Esophagus squamous epithelium (tissue), 5 donors: ENCODE results near the gene ST3GAL3. TPM values are rescaled to one million over a fixed set of nuclear protein-coding genes. Genes with fewer than 3 reads are reported as not detected.

Experiments used
- DNase-seq: peaks from one replicate; lab custom pipeline; 2025; lab: John Stamatoyannopoulos, UW
- H3K27ac ChIP-seq, 4 donors: fragments of 200-600 bp; sonication (generic); one replicate each; pipeline ENCODE4 v1.5.1; 2016 to 2019; ENCODE audit warnings: mild to moderate bottlenecking in 1 of 4
- H3K27me3 ChIP-seq, 4 donors: fragments of 200-600 bp; sonication (generic); 1 replicate in 3 of 4; 2 replicates in 1 of 4; pipeline versions ENCODE4 v1.5.1 to v1.6.0; 2017 to 2021; ENCODE audit warnings: antibody characterized with exemption in 1 of 4
- H3K36me3 ChIP-seq, 3 donors: fragments of 200-600 bp; sonication (generic); one replicate each; pipeline ENCODE4 v1.5.1; 2016 to 2019
- H3K4me1 ChIP-seq, 3 donors: fragments of 200-600 bp; sonication (generic); one replicate each; pipeline ENCODE4 v1.5.1; 2017 to 2019
- H3K4me3 ChIP-seq, 4 donors: fragments of 200-600 bp; sonication (generic); 1 replicate in 3 of 4; 2 replicates in 1 of 4; pipeline ENCODE4 v1.5.1; 2016 to 2019; ENCODE audit warnings: mild to moderate bottlenecking in 2 of 4, moderate library complexity in 1 of 4
- H3K9me3 ChIP-seq, 3 donors: fragments of 200-600 bp; sonication (generic); one replicate each; pipeline ENCODE4 v1.5.1; 2016 to 2019
- POLR2A ChIP-seq, 4 donors: fragments of 450-650 bp; IDR thresholded peaks; one replicate each; pipeline ENCODE4 v1.6.1; 2017; ENCODE audit warnings: antibody characterized with exemption in 4 of 4, mild to moderate bottlenecking in 4 of 4, moderate library complexity in 3 of 4
- WGBS, 2 donors: methylation state at CpG; one replicate each; pipeline ENCODE4 v1.1.5; 2018; 5-methylcytosine and 5-hydroxymethylcytosine counted together
- intact Hi-C: fragments of 100-400 bp; cut with DNase I; formaldehyde crosslinking; loops from one replicate; pipeline ENCODE4 v1.15.0; 2022
- total RNA-seq, 4 donors: library from RNA; depleted of rRNA; stranded (reverse); fragments of >200 nt; gene quantifications; one replicate each; pipeline ENCODE4 v1.1.0, GENCODE V29; 2016
- TF ChIP-seq, protein P1 (sequence below), 6 experiments: fragments of 450-650 bp in 4 of 6; fragments of 200-600 bp in 2 of 6; sonication (generic) in 2 of 6; IDR thresholded peaks; one replicate each; pipeline ENCODE4 v1.5.1; 2016 to 2019; ENCODE audit warnings: antibody characterized with exemption in 6 of 6, mild to moderate bottlenecking in 4 of 6, moderate library complexity in 4 of 6
- donor health status: DM: yes; HTN: yes; CAD: no.

Gene ST3GAL3
- total RNA-seq, 4 donors from 2014 or later, result 2.8 to 10.7 (median 7.1) TPM

DNA sequence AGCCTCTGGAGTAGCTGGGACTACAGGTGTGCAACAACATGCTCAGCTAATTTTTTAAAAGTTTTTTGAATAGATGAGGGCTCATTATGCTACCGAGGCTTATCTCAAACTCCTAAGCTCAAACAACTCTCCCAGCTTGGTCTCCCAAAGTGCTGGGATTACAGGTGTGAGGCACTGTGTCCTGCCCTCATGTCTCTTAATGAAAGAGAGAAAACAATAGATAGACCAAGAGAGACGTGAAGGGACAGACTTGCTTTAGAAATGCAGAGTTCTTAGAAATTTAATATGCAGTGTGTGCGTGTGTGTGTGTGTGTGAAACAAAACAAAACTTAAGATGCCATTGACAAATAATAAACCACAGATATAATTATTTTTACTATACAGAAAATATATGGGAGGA, 105.2 kb downstream of the ST3GAL3 start:
- Histone ChIP-seq H3K4me3 (no peak overlapping the region), H3K9me3 (no peaks in the 10 kb centered on the region), H3K36me3 (peaks cover 0 to 25% (median 0%) of the 10 kb centered on the region in 3 donors), H3K27me3 (no peaks in the 10 kb centered on the region), H3K4me1 (no peaks in the 10 kb centered on the region), H3K27ac (no peak overlapping the region)
- intact Hi-C loops, result no loop called here
- WGBS, 2 donors, result 88 to 90% methylated on average over 3 of the region's 3 CpGs
- TF ChIP-seq, protein P1, sequence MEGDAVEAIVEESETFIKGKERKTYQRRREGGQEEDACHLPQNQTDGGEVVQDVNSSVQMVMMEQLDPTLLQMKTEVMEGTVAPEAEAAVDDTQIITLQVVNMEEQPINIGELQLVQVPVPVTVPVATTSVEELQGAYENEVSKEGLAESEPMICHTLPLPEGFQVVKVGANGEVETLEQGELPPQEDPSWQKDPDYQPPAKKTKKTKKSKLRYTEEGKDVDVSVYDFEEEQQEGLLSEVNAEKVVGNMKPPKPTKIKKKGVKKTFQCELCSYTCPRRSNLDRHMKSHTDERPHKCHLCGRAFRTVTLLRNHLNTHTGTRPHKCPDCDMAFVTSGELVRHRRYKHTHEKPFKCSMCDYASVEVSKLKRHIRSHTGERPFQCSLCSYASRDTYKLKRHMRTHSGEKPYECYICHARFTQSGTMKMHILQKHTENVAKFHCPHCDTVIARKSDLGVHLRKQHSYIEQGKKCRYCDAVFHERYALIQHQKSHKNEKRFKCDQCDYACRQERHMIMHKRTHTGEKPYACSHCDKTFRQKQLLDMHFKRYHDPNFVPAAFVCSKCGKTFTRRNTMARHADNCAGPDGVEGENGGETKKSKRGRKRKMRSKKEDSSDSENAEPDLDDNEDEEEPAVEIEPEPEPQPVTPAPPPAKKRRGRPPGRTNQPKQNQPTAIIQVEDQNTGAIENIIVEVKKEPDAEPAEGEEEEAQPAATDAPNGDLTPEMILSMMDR (IDR thresholded peaks at IDR 0.05), result no peak
- TF ChIP-seq POLR2A (IDR thresholded peaks at IDR 0.05), result no peak
- DNase-seq, result no peak

DNA sequence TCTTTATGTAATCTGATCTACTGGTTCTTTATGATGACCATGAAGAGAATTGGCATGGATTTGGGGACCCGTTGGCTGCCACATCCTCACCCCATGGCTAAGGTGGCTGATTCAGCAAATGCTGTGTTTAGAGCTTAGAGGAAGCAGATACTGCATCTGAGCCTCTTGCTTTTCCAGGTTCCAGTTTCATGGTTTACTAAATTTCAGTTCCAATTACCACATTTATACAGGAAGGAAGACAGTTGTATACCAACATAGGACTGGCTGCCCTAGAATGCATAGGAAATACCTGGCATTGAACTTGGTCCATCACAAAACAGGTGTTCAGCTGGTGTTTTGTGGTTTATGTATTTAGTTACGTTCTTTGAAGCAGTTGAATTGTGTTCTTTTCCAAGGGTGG, 107.1 kb downstream of the ST3GAL3 start:
- Histone ChIP-seq H3K9me3 (peaks cover 0 to 7% (median 0%) of the 10 kb centered on the region in 3 donors), H3K27me3 (no peaks in the 10 kb centered on the region), H3K4me3 (no peak overlapping the region), H3K27ac (no peak overlapping the region), H3K36me3 (peaks cover 0 to 36% (median 0%) of the 10 kb centered on the region in 3 donors), H3K4me1 (no peaks in the 10 kb centered on the region)
- intact Hi-C loops, result no loop called here
- 68 to 75% methylated on average over 2 of the region's 2 CpGs for WGBS, 2 donors
- no peak for DNase-seq
- no peak for TF ChIP-seq POLR2A (IDR thresholded peaks at IDR 0.05)
- TF ChIP-seq, protein P1 (IDR thresholded peaks at IDR 0.05), result no peak

DNA sequence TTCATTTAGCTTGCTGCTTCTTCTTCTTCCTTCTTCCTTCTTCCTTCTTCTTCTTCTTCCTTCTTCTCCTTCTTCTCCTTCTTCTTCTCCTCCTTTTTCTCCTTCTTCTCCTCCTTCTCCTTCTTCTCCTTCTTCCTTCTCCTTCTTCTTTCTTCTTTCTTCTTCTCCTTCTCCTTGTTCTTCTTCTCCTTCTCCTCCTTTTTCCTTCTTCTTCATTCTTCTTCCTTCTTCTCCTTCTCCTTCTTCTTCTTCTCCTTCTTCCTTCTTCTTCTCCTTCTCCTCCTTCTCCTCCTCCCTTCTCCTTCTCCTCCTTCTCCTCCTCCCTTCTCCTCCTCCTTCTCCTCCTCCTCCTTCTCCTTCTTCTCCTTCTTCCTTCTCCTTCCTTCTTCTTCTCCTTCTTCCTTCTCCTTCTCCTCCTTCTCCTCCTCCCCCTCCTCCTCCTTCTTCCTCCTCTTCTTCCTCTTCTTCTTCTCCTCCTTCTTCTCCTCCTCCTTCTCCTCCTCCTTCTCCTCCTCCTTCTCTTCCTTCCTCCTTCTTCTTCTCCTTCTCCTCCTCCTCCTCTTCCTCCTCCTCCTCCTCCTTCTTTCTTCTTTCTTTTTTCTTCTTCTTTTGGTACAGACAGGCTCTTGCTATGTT, 110.1 kb downstream of the ST3GAL3 start:
- no peaks in the 10 kb centered on the region for H3K27me3 ChIP-seq
- TF ChIP-seq POLR2A (IDR thresholded peaks at IDR 0.05), result no peak
- TF ChIP-seq, protein P1 (IDR thresholded peaks at IDR 0.05), result no peak
- H3K9me3 ChIP-seq, result peaks cover 0 to 7% (median 0%) of the 10 kb centered on the region in 3 donors
- H3K4me3 ChIP-seq, result no peak overlapping the region
- H3K27ac ChIP-seq, result no peak overlapping the region
- intact Hi-C loops, result no loop called here
- peaks cover 0 to 40% (median 0%) of the 10 kb centered on the region in 3 donors for H3K36me3 ChIP-seq
- DNase-seq, result no peak
- H3K4me1 ChIP-seq, result peaks cover 6 to 9% (median 8%) of the 10 kb centered on the region in 3 donors

DNA sequence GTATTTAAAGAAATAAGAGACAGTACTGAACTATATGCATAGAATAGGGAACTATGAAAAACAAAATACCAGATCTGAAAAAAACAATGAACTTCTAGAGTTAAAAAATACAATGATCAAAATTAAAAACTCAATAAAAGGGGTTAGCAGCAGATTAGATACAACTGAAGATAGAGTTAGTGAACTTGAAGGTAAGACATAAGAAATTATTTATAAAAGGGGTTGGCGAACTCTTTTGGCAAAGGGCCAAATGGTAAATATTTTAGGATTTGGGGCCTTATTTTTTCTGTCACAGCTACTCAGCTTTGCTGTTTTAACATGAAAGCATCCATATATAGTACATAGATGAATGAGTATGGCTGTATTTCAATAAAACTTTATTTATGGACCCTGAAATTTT, 111.4 kb downstream of the ST3GAL3 start:
- intact Hi-C loops, result no loop called here
- H3K4me1 ChIP-seq, result peaks cover 6 to 10% (median 8%) of the 10 kb centered on the region in 3 donors
- H3K27me3 ChIP-seq, result no peaks in the 10 kb centered on the region
- no peak overlapping the region for H3K4me3 ChIP-seq
- no peak overlapping the region for H3K27ac ChIP-seq
- H3K36me3 ChIP-seq, result peaks cover 0 to 40% (median 0%) of the 10 kb centered on the region in 3 donors
- TF ChIP-seq, protein P1 (IDR thresholded peaks at IDR 0.05), result no peak
- TF ChIP-seq POLR2A (IDR thresholded peaks at IDR 0.05), result no peak
- H3K9me3 ChIP-seq, result peaks cover 0 to 7% (median 0%) of the 10 kb centered on the region in 3 donors
- DNase-seq, result no peak
- 100% methylated on average over 1 of the region's 1 CpG for WGBS, 2 donors

DNA sequence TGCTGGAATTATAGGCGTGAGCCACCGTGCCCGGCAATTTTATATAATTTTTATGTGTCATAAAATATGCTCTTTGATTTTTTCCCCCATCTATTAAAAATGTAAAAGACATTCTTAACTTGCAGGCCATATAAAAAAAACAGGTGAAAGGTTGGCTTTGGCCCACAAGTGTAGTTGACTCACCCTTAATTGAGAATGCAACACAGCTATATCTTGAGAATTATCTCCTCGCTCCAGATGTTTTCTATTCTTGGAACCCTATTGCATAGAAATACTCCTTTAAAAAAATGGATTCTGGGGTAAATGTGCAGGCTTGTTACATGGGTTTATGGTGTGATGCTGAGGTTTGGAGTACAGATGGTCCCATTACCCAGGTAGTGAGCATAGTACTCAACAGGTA, 112.0 kb downstream of the ST3GAL3 start:
- WGBS, 2 donors, result 93 to 98% methylated on average over 4 of the region's 4 CpGs
- no peaks in the 10 kb centered on the region for H3K27me3 ChIP-seq
- H3K4me1 ChIP-seq, result peaks cover 6 to 10% (median 8%) of the 10 kb centered on the region in 3 donors
- intact Hi-C loops, result no loop called here
- DNase-seq, result no peak
- peaks cover 0 to 40% (median 0%) of the 10 kb centered on the region in 3 donors for H3K36me3 ChIP-seq
- no peak overlapping the region for H3K27ac ChIP-seq
- peaks cover 0 to 7% (median 0%) of the 10 kb centered on the region in 3 donors for H3K9me3 ChIP-seq
- no peak overlapping the region for H3K4me3 ChIP-seq
- no peak for TF ChIP-seq POLR2A (IDR thresholded peaks at IDR 0.05)
